Lung (tissue), 12 donors: ENCODE measurements around the gene LIX1L. TPM values are rescaled to one million over a fixed set of nuclear protein-coding genes. Genes with fewer than 3 reads are reported as not detected.

ENCODE experiments used
- ATAC-seq: fragments of 200-7000 bp; cut with Tn5 transposase; one replicate; pipeline ENCODE4 v1.9.1; 2020; ENCODE audit warnings: moderate number of reproducible peaks; ENCODE audit not compliant: insufficient read depth, low FRiP score
- DNase-seq, 3 donors: peaks; one replicate each; pipeline ENCODE4 v3.0.0-alpha.2; 2013 to 2017
- H3K27ac ChIP-seq, 2 donors: one replicate each; pipeline ENCODE4 v1.5.1; 2013; ENCODE audit warnings: mild to moderate bottlenecking in 2 of 2, moderate library complexity in 2 of 2, control low read depth in 1 of 2, inconsistent platforms in 1 of 2, low read depth in 1 of 2, low read length in 1 of 2
- H3K27me3 ChIP-seq, 3 donors: one replicate each; pipeline ENCODE4 v1.5.1; 2013; ENCODE audit warnings: low read length in 2 of 3; ENCODE audit not compliant: control insufficient read depth in 3 of 3, insufficient read depth in 3 of 3
- H3K36me3 ChIP-seq, 4 donors: one replicate each; pipeline ENCODE4 v1.5.1; 2013; ENCODE audit warnings: low read length in 4 of 4, mild to moderate bottlenecking in 1 of 4, moderate library complexity in 1 of 4; ENCODE audit not compliant: control insufficient read depth in 4 of 4, insufficient read depth in 4 of 4
- H3K4me1 ChIP-seq, 5 donors: one replicate each; pipeline ENCODE4 v1.5.1; 2013; ENCODE audit warnings: low read length in 5 of 5, mild to moderate bottlenecking in 2 of 5, moderate library complexity in 1 of 5; ENCODE audit not compliant: control insufficient read depth in 5 of 5, insufficient read depth in 5 of 5
- H3K4me3 ChIP-seq: one replicate; pipeline ENCODE4 v1.5.1; 2013; ENCODE audit warnings: mild to moderate bottlenecking, control low read depth, moderate library complexity
- H3K9ac ChIP-seq, 2 donors: one replicate each; pipeline ENCODE4 v1.5.1; 2013; ENCODE audit warnings: low read length in 2 of 2, control low read depth in 1 of 2; ENCODE audit not compliant: insufficient read depth in 1 of 2
- H3K9me3 ChIP-seq, 4 donors: one replicate each; pipeline ENCODE4 v1.5.1; 2013; ENCODE audit warnings: low read length in 3 of 4, mild to moderate bottlenecking in 1 of 4, moderate library complexity in 1 of 4; ENCODE audit not compliant: control insufficient read depth in 4 of 4, insufficient read depth in 3 of 4
- WGBS, 2 donors: extraction: QIAGEN DNeasy Blood & Tissue Kit; methylation state at CpG; one replicate each; pipeline ENCODE4 v1.1.7; 2013; 5-methylcytosine and 5-hydroxymethylcytosine counted together
- polyA plus RNA-seq, 2 donors: library from polyadenylated mRNA; stranded (reverse); fragments of 200-250 nt; gene quantifications; one replicate each; pipeline ENCODE4 v1.2.1, GENCODE V29; 2013
- total RNA-seq, 2 donors: library from RNA; depleted of rRNA in 1 of 2; stranded (reverse); fragments of >200 nt in 1 of 2; gene quantifications; one replicate each; pipeline ENCODE4 v1.2.1, GENCODE V29; 2014 to 2021
- TF ChIP-seq, protein P1 (sequence below): IDR thresholded peaks from 2 replicates; pipeline ENCODE4 v1.5.1; 2012; ENCODE audit warnings: mild to moderate bottlenecking; ENCODE audit errors: control extremely low read depth, extremely low read depth
- donor health status: control.
- donor health status: control.
- donor health status: Bipolar disorder and iron deficiency.
- donor health status: healthy.
- donor health status: DM: yes; HTN: yes; CAD: no.

LIX1L gene
- total and polyA plus RNA-seq, 4 donors, result 7.0 to 30.9 (median 18.9) TPM

DNA sequence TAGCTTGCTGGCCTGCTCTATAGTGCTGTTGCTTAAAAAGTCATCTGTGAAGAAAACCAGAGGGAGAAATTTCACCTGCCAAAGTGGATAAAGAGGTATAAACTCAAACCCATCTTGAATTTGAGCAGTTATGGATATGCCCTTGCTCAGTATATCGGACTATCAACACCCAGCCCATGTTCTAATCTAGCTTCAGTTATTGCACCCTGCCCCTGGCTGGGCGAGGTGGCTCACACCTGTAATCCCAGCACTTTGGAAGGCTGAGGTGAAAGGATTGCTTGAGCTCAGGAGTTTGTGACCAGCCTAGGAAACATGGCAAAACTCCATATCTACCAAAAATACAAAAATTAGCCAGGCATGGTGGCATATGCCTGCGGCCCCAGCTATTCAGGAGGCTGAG is 13.3 kb downstream of the LIX1L start:
- H3K9ac ChIP-seq, result no peak overlapping the region
- DNase-seq (no peak), ATAC-seq (no peak)
- no peak overlapping the region for H3K27ac ChIP-seq
- no peaks in the 10 kb centered on the region for H3K27me3 ChIP-seq
- no peak overlapping the region for H3K4me3 ChIP-seq
- WGBS, 2 donors, result 84 to 95% methylated on average over 3 of the region's 3 CpGs
- no peaks in the 10 kb centered on the region for H3K9me3 ChIP-seq
- peaks cover 0 to 3% (median 0%) of the 10 kb centered on the region in 5 donors for H3K4me1 ChIP-seq
- H3K36me3 ChIP-seq, result peaks cover 0 to 15% (median 9%) of the 10 kb centered on the region in 4 donors
- TF ChIP-seq, protein P1, sequence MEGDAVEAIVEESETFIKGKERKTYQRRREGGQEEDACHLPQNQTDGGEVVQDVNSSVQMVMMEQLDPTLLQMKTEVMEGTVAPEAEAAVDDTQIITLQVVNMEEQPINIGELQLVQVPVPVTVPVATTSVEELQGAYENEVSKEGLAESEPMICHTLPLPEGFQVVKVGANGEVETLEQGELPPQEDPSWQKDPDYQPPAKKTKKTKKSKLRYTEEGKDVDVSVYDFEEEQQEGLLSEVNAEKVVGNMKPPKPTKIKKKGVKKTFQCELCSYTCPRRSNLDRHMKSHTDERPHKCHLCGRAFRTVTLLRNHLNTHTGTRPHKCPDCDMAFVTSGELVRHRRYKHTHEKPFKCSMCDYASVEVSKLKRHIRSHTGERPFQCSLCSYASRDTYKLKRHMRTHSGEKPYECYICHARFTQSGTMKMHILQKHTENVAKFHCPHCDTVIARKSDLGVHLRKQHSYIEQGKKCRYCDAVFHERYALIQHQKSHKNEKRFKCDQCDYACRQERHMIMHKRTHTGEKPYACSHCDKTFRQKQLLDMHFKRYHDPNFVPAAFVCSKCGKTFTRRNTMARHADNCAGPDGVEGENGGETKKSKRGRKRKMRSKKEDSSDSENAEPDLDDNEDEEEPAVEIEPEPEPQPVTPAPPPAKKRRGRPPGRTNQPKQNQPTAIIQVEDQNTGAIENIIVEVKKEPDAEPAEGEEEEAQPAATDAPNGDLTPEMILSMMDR, result no peak

DNA sequence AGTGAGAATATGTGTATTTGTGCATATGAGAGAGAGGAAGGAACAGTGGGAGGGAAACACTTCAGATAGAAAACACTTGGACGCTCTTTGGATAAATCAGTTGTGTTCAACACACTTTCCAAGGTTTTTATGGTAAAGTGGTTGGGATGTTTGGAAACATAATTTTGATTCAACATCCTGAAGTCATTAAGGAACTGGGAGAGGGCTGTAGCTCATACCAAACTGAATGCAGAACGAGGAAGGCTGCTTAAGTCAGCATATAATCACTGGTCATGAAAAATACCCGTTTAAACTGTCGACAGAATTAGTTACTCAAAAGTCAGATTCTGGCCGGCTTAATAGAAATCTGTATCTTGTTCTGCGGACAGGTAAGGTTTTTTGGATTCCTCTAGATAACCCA is 14.9 kb downstream of the LIX1L start:
- no peak for ATAC-seq
- Histone ChIP-seq H3K9me3 (no peaks in the 10 kb centered on the region), H3K36me3 (peaks cover 0 to 15% (median 9%) of the 10 kb centered on the region in 4 donors), H3K27ac (no peak overlapping the region), H3K9ac (no peak overlapping the region), H3K4me1 (no peaks in the 10 kb centered on the region), H3K27me3 (no peaks in the 10 kb centered on the region), H3K4me3 (no peak overlapping the region)
- DNase-seq, result no peak
- 88 to 91% methylated on average over 6 of the region's 6 CpGs for WGBS, 2 donors
- TF ChIP-seq, protein P1, result no peak

DNA sequence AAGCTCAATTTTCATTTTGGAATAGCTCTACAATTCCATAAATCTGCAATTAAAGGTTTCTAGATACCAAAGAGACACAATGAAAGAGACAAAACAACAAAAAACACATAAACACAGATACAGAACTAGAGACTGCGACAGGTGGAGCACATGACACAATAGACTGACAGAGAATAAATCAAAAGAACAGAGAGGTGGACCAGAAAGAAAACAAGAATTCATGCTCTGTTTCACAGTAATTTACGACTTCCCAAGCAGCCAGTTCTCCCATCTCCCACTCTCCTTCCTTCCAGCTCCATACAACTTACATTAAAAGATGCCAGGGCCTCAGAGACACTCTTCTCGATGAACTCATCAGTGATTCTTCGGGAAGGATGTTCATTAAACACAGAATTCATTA is 15.4 kb downstream of the LIX1L start:
- TF ChIP-seq, protein P1, result no peak
- Histone ChIP-seq H3K4me1 (no peaks in the 10 kb centered on the region), H3K36me3 (peaks cover 0 to 14% (median 10%) of the 10 kb centered on the region in 4 donors), H3K27ac (no peak overlapping the region), H3K4me3 (no peak overlapping the region), H3K9me3 (no peaks in the 10 kb centered on the region), H3K27me3 (no peaks in the 10 kb centered on the region), H3K9ac (no peak overlapping the region)
- WGBS, 2 donors, result 91 to 99% methylated on average over 4 of the region's 4 CpGs
- DNase-seq (no peak), ATAC-seq (no peak)

DNA sequence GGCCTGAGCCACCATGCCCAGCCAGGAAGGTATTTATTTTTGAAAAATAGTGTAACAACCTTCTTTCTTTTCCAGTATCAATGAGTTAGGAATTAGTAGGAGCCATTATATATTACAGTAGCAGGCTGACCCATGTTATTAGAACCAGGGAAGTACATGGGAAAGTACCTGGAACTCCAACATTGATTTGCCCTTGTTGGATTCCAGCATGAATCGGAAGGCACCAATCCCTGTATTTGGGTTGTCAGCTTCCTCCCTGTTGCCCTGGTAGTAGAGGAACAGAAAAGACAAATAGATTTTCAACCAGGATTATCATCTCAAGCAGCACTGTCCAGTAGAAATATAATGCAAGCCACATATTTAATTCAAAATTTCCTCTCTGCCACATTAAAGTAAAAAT is 20.4 kb downstream of the LIX1L start:
- no peaks in the 10 kb centered on the region for H3K9me3 ChIP-seq
- peaks cover 8 to 20% (median 10%) of the 10 kb centered on the region in 4 donors for H3K36me3 ChIP-seq
- ATAC-seq (no peak), DNase-seq (no peak)
- H3K9ac ChIP-seq, result no peak overlapping the region
- TF ChIP-seq, protein P1, result no peak
- 93 to 100% methylated on average over 1 of the region's 1 CpG for WGBS, 2 donors
- no peak overlapping the region for H3K4me3 ChIP-seq
- H3K4me1 ChIP-seq, result no peaks in the 10 kb centered on the region
- H3K27me3 ChIP-seq, result no peaks in the 10 kb centered on the region
- no peak overlapping the region for H3K27ac ChIP-seq
